ENCODE data around the gene TRAPPC3.

DNA sequence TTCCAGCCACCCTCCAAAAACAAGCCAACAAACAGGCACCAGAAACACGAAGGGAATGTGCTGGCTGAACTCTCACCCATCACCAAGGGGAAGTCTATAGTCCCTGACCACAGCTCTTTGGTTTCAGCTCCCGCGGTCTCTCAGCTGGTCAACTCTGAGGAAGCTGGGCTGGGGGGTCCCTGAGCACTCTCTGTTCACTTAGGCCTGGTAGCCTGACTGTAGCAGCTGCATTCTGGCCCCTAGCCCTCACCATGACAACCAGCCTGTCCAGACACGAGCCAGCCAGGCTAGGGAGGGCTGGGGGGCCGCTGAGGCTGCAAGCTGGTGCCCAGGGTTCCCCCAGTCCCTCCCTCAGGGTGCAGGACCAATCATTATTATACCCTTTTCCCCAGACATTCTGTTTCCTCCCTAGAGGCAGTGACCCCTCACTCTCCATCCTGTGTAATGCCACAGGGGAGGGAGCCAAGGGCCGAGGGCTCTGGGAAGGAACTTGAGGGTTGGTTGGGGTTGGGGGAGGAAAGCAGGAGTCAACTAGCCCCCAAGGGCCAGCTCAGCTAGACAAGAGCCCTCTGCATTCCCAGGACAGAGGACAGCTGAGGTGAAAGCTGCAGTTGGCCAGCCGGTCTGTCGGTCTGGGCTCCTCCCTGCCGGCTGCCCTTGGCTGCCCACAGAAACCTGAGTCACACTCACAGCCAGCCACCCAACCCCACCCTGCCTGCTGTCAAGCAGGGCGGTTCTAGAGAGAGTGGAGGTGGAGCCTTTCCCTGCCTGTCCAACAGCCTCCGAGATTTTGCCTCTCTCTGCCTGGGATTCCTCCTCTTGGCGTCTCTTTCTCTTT is 1.2 kb upstream of the TRAPPC3 start:
- TF ChIP-seq, protein P1, sequence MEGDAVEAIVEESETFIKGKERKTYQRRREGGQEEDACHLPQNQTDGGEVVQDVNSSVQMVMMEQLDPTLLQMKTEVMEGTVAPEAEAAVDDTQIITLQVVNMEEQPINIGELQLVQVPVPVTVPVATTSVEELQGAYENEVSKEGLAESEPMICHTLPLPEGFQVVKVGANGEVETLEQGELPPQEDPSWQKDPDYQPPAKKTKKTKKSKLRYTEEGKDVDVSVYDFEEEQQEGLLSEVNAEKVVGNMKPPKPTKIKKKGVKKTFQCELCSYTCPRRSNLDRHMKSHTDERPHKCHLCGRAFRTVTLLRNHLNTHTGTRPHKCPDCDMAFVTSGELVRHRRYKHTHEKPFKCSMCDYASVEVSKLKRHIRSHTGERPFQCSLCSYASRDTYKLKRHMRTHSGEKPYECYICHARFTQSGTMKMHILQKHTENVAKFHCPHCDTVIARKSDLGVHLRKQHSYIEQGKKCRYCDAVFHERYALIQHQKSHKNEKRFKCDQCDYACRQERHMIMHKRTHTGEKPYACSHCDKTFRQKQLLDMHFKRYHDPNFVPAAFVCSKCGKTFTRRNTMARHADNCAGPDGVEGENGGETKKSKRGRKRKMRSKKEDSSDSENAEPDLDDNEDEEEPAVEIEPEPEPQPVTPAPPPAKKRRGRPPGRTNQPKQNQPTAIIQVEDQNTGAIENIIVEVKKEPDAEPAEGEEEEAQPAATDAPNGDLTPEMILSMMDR (IDR thresholded peaks at IDR 0.05): no peak
- peak; percentile 51 to 93 (median 77) for TF ChIP-seq POLR2AphosphoS5 (IDR thresholded peaks at IDR 0.05)
- peak in 1 of 2 donors; percentile 37 for TF ChIP-seq POLR2A (IDR thresholded peaks at IDR 0.05)
- TF ChIP-seq EP300 (IDR thresholded peaks at IDR 0.05): no peak
